GM04503 (cell line): ENCODE results near the gene COL4A2.

Experiments
- DNase-seq: peaks from one replicate; pipeline ENCODE4 v3.0.0-alpha.2; 2012; ENCODE audit warnings: low read depth

Gene COL4A2

DNA sequence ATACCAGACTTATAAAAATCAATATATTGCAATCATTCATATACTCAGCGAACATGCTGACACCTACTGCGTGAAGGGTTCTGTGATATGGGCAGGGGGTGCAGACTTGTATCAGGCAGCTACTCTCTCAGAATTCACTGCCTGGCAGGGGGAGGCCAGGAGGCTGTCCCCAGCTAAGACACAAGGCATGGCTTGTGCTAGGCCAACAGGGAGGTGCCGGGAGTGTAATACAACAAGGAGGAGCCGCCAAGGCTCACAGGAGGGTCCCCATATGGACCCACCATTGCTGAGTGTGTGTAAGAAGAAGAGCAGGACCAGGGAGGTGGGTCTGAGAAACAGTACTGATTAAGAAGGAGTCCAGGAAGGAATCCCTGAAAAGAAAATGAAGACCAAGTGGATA is 97.2 kb downstream of the COL4A2 start:
- no peak for DNase-seq

DNA sequence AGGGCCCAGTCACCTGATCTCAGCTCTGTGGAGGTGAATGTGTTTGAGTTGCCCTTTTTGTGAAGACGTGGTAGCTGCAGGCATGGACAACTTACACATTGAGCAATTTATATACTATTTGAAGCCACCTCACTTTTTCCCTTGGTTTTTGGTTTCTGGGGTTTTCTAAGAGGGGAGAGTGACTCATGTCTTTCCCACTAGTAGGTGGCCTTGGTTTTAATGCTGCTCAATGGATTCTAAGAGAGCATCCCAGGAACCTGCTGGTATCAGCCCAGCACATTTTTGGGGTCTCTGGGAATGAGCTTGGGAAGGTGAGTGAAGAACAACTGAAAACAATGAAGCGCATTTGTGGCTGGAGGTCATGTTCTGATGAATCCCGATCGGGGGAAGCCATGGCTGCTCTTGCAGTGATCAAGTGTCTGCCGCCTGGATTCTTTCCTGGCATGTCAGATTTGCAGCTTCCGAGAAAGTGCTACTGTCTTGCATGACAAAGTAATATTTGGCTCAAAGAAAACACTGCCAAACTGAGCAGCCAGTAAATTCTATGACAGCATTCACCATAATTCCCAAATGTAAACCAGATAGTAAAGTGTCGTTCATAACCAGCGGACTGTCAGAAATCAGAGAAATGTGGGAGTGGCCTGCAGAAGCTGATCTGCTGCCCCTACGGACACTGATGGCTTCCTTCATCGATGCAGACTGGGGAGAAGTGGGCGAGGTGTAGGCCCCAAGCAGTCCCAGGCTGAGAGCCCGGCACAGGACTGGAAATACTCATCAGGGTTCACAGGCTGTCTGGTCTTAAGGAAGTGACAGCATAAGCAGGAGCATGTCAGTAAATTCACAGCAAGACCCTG is 98.7 kb downstream of the COL4A2 start:
- no peak for DNase-seq

DNA sequence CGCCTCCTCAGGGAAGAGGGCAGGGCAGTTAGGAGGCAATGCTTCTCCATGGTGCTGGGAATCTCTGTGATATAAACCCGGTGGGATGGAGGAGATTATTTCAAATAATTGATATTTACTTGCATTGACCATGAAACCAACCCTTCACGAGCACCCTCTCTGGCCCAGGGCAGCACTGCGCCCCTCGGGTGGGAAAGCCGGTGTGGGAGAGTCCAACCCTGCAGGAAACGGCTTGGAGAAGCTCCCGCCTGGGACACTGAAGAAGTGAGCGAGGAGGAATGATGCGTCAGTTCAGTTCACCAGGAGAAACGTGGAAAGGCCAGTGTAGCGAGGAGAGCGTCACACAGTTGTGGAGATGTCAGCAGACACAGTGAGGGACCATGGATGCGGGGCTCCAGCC is 99.9 kb downstream of the COL4A2 start:
- DNase-seq = no peak

DNA sequence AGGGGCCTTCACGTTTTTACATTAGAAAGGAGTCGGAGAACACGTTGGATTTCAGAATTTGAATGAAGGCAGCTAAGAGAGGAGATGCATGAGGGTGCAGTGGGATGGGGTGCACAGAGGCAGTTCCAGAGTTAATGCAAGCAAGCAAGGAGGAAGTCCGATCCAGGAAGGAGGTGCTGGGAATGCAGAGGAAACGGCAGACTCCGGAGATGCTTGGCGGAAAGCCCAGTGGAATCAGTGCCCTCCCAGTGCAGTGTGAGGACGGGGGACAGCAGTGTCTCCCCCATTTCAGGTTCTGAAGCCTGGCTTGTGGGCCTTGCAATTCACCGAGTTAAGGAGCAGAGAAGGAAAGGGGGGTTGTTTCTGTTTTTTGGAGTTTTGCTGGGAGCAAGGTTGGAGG is 100.4 kb downstream of the COL4A2 start:
- no peak for DNase-seq

DNA sequence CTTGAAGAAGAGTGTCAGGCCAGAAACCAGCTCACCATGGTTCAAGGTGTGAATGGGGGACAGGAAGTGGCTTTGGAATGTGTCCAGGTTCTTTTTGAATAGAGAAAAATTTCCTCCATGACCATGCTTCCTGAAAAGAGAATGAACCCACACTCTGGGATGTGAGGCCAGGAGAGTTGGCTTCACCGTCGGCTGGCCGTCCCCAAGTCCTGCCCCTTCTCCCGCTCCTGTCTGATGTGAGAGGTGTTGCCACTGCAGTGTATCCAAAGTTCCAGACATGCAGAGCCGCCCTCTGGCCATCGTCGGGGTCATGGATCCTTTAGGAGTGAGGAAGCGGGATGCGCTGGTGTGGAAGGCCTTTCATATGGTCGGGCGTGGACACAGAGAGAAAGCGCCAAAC is 101.2 kb downstream of the COL4A2 start:
- no peak for DNase-seq

DNA sequence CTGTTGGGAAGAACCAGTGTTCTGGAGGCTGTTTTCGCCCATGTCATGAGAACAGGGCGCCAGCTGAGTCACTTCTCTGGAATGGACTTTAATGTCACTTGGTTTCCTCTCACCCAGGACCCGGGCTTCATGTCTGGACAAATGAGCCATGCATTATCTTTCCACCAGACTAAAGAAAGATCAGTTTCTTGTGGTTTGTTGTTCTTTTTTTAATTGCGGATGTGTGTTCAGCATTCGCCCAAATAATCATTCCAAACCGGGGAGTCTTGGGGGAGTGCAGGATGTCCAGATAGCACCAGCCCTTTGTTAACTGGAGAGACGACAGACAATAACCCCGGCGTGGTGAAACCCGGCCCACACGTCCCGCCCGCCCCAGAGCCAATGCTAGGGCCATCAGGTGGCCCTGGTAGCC is 102.5 kb downstream of the COL4A2 start:
- DNase-seq = no peak

DNA sequence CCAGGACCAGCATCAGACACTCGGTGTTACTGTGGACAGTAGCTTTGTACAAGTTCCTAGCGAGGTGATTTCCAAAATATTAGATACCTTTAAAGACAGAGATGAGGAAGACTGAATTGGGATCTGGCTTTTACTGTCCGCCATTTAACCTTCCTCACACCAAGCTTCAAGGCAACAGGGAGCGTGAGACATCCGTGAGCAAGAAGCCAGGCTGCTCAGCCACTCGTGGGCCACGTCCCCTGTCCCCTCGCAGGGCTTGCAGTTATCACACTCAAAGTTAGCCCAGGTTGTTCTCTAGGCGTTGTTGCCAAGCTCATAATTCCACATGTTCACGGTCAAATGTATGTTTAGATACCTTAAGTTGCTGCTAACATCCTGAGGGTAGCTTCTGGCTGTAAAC is 102.9 kb downstream of the COL4A2 start:
- DNase-seq = no peak

DNA sequence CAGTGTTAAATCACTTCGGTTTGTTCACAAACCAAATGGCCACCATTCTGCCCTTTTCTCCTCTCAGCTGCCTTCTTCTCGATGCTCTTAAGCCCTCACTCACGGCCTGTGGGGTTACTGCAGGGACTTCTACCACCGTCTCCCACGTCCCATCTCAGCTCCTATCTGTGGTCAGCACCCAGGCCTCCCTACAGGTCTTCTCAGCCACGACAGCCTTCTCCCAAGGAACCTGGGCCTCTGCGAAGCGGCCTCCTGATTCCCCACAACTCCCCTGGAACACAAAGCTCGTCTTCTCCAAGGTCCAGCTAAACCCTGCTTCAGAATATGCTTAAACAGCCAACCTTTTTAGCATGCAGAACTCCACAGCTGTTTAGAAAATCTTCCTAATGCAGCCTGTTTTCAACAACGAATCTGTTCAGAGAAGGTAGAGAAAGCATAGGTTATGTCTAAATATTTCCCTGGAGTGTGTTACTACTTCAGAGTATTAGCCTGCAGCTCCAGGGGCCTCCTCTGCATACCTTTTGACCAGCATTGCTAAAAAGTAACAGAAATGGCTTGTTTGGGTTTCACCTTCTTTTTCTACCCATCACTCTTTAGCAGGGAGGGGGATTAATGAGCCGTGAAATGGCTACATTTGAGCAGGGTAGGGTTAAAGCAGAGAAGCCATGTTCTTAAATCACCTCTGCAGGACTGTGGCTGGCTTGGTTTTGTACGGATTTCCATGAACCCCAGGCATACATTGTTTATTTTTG is 104.0 kb downstream of the COL4A2 start:
- no peak for DNase-seq

DNA sequence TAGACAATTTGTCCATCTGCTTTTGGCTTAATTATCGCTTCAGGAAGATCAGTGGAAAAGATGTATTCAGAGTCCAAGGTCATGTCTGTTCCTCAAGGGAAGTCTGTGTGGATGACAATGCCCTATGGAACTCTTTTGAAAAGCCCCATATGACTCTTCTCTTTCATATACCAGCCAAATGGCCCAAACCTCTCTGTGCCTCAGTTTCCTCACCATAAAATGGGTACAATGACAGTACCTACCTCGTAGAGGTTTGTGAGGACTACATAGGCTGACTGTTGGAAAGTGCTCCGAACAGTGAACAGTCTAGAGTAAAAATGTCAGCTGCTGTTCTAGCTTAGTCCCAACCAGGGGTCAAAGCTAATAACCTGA is 104.6 kb downstream of the COL4A2 start:
- DNase-seq = no peak

DNA sequence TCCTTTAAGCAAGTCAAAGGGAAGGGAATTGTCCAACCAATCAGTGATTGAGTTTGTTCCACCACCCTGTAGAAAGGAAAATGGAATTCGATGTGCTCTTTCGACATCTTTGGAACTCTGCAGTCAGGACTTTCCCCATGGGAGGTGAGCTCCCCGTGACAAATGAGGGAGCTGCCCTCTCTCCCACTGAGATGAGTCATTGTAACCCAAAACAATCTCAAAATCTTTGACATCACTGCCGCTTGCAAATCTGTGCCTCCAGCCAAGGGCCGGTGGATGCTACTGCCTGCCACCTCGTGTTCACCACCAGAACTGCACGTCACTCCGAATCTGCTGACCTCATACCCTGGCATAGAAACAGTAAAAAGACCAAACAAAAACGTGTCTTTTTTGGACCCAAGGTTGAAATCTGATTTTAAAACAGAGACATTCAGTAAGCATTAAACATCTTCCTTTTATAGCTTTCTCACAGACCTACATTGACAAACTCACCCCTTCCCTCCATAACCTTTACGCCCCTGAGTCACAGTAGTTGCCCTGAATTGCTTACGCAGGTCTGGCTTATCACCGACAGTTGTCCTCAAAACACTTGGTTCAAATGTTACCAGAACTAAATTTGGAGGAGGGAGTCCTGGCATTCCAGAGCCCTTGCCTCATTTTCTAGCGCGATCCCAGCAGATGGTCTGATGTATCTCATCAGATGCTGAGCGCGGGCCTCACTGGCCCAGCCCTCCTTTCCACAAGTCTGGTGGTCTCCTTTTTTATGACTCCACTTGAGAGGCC is 105.2 kb downstream of the COL4A2 start:
- DNase-seq = peak; percentile 97

DNA sequence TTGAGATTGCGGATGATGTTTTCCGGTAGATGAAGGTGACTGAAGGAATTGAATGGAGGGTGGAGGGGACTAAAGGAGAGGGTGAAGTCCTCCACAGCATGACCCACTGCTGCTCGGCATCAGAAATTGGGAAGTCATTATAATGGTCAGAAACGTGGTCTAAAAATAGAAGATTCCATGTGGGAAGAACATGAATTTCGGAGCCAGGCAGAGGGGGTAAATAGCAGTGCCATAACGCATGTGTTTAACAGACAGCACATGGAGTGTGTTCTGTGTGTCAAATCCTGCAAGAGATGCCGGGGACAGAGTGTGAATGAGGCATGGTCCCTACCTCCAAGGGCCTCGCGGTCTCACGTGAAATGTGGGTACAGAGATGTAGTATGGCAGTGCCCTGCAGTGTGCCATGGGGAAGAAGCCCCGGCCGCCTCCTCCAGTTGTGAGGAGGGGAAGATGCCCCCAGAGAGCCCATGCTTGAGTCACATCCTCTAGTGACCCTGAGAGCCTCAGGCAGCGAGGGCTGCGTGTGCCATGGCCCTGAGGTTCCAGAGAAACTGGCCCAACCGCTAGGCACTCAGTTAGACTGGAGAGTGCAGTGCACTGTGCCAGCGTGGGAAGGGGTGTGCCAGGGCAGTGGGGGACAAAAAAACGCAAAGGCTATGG is 106.1 kb downstream of the COL4A2 start:
- DNase-seq = no peak

DNA sequence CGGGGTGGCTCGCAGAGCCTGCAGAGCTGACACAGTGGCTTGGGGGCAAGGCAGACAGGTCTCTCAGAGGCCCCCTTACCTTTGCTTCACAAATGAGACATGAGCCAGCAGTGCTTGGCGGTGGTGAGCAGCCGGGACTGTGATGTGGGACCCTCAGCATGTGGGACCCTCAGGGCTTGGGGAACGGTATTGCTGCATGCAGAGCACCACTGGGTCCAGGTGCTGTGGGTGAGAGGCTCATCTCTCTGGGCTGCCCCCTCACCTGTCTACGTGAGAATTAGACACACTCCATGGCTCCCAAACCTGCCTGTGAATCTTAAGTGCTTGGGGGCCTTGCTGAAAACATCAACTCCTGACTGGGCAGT is 106.6 kb downstream of the COL4A2 start:
- no peak for DNase-seq

DNA sequence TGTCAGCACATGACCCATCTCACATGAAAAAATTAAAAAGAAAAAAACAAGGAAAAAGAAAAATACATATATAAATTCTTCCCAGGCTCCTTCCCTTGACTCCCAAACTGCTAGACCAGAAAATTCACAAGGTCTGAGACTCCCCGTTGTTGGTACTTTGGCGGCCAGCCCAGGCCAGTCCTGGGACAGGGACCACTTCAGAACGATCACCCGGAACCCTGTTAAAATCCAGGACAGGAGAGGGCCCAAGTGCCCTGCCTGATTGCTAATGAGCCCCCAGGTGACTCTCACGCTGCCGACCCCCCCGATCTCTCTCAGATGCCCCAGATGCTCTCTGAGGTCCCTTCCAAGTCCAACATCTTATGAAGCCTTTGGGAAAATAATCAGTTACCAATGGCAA is 107.2 kb downstream of the COL4A2 start:
- no peak for DNase-seq

DNA sequence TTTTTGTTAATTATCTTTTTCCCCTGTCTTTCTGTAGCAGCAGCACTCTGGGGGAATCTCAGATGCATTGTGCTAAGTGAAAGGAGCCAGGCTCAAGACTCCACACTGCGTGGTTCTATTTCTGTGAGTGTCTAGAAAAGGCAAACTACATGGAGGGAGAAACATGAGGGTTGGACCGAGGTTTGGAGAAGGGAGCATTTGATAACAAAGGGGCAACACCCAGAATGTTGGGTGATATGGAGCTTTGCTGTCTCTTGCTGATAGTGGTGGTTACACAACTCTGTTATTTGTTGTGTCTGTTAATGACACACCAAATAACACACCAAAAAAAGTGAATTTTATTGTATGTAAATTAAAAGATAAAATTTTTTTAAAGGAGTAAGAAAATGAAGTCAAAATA is 107.8 kb downstream of the COL4A2 start:
- DNase-seq = no peak

DNA sequence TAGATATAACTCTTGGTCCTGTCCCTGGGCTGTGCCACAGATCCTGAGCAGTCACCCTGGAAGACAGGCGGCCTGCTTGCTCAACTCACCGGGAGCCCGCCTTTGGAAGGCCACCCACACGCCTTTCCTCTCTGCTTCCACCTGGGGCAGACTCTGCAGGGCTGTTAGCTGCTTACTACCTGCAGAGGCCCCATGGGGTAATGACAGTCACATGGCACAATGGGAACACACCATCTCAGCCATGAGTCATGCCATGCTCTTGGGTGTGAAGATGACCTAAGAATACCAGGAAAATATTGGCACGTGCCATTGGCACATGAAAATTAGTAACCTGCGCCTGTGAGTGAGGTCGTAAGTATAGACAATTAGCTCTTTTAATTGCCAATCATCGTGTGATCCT is 108.6 kb downstream of the COL4A2 start:
- DNase-seq = no peak

DNA sequence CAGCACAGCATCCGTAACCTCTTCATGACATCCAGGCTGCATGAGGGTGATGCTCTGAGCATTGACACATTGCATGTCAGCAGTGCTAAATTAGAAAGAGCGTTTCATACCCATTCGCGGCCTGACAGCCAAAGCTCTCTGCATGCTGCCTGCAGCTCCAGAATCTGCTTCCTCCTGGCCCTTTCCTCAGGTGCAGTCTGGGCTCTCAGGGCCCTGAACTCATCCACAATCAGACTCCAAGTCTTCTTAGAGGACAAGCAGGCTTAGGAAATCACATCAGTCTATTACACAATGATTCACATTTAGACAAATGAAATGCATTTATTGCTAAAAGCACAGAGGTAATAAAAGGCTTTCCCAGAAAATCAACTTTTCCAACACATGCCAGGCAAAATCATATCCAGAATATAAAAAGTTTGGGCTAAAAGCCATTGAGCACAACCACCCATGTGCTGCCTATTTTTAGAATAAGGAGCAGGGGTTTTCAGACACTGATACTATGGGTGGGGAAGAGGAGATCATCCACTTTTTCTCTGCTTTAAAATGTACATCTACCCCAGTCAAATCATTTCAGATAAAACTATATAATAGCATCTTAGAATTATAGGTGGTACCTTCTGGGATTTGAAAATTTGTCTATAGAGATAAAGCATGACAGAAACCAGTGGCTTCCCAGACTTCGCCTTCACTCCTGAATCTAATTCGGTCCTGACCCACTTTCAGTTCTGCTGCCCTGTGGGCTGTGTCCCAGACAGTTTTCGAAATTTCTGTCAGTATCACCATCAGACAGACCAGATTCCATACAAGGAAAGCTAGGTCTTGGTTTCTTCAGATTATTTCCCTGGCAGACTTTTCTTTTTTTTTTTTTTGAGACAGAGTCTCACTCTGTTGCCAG is 109.3 kb downstream of the COL4A2 start:
- no peak for DNase-seq

DNA sequence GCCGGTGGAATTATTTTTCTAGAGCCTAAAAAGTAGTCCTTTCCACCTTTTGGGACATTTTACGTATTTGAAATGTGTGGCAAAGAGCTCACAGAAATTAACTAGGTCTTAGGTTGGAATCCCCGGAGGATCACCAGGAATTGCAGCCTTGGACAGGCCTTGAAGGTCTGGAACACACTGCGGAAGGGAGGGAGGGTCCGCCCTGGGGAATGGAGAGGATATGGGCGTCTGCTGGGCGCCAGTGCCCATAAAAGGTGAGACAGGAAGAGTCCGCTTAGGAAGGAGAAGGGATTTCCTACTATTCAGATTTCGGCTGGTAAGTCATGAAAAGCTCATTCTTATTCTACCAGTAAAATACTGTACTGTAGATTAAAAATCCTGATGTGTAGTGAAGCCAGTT is 111.9 kb downstream of the COL4A2 start:
- no peak for DNase-seq

DNA sequence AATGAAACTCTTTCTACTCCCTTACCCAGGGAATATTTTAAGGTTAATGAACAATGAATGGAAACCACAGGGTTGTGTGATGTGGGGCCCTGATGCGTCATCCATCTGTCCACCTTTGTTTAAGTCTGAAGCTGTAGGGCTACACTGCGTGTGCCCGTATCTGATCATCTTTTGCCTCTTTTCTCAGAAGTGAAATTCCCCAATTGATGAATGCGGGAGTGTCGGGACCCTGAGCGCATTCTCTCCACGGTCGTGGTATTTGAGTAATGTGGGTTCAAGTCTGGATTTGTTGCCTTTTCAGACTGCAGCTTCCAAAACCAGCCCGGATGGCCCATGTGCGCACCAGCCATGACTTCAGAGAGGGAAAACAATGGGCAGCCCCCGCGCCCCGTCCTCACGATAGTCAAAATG is 112.3 kb downstream of the COL4A2 start:
- no peak for DNase-seq

DNA sequence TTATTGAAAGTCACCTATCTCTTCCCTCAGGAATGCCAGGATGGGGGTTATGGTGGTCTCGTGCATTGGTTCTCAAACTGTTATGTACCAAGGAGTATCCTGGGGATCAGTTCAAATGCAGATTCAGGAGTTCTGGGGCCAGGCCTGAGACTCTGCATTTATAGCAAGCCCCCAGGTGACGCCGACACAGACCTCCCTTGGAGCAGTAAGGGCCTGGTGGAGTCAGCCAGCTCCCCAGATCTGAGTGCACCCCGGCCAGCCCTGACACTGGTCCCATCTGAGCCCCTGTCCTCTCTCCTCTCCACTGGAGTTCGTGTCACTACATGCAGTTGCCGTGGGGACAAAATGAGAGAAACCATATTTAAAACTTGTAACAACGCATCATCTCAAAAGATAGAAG is 112.9 kb downstream of the COL4A2 start:
- no peak for DNase-seq

DNA sequence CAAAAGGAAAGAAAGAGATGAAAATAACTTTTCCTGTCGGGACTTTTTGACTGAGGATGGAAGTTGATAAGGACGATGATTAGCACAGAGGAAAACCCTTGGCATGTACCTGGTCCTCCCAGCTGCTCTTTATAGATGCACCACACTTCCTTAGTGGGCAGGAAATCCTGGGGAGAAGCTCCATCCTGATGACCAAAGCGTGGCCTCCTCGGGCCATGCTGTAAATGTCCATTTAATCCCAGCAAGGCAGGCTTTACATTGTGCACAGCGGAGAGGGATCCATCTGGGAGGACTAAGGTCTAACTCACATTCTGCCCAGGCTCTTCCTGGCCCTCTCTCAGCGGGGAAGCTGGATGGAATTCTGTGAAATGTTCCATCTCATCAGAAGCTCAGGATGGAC is 113.5 kb downstream of the COL4A2 start:
- DNase-seq = no peak

DNA sequence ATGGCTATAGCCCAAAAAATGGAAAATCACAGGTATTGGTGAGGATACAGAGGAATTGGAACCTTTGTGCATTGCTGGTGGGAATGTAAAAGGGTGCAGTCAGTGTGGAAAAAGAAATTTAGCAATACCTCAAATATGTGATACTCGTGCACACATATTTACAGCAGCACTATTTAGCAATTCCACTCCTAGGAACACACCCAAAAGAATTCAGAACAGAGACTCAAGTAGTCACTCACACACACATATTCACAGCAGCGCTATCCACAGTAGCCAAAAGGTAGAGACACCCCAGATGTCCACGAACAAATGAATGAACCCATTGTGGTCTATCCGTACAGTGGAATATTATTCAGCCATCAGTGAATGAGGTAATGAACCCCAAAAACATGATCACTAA is 114.0 kb downstream of the COL4A2 start:
- no peak for DNase-seq
